ENCODE measurements around the gene NAPA. TPM values are rescaled to one million over a fixed set of nuclear protein-coding genes. Genes with fewer than 3 reads are reported as not detected.

Gene NAPA
- total RNA-seq, 1 donor from 2014 or later: 63.0 TPM

- DNase-seq (ENCODE audit: extremely low spot score, unreplicated experiment): no peak
- H3K4me1 Mint-ChIP-seq (ENCODE audit: unreplicated experiment): no peaks in the 10 kb centered on the region
- H3K9me3 Mint-ChIP-seq: no peaks in the 10 kb centered on the region
- no peak for TF ChIP-seq CTCF (conservative IDR thresholded peaks at IDR 0.05)
- peaks cover 6% of the 10 kb centered on the region for H3K36me3 Mint-ChIP-seq
- no peak overlapping the region for H3K4me3 Mint-ChIP-seq
- H3K27ac Mint-ChIP-seq: no peak overlapping the region
- no peaks in the 10 kb centered on the region for H3K27me3 Mint-ChIP-seq
These were observed 17.7 kb downstream of the NAPA start for GRCh38 chr19:47497050-47497766.

GRCh38 chr19:47495478-47496372, 19.1 kb downstream of the NAPA start:
- H3K4me3 Mint-ChIP-seq: no peak overlapping the region
- no peak for TF ChIP-seq CTCF (conservative IDR thresholded peaks at IDR 0.05)
- no peak for DNase-seq (ENCODE audit: extremely low spot score, unreplicated experiment)
- no peaks in the 10 kb centered on the region for H3K4me1 Mint-ChIP-seq (ENCODE audit: unreplicated experiment)
- H3K27ac Mint-ChIP-seq: no peak overlapping the region
- no peaks in the 10 kb centered on the region for H3K9me3 Mint-ChIP-seq
- H3K27me3 Mint-ChIP-seq: no peaks in the 10 kb centered on the region
- H3K36me3 Mint-ChIP-seq: peaks cover 3% of the 10 kb centered on the region

GRCh38 chr19:47494729-47495128, 20.1 kb downstream of the NAPA start:
- Mint-ChIP-seq H3K9me3 (no peaks in the 10 kb centered on the region), H3K27ac (no peak overlapping the region), H3K4me3 (no peak overlapping the region), H3K4me1 (ENCODE audit: unreplicated experiment) (no peaks in the 10 kb centered on the region), H3K27me3 (no peaks in the 10 kb centered on the region), H3K36me3 (peaks cover 3% of the 10 kb centered on the region)
- no peak for DNase-seq (ENCODE audit: extremely low spot score, unreplicated experiment)
- TF ChIP-seq CTCF (conservative IDR thresholded peaks at IDR 0.05): no peak

- Mint-ChIP-seq H3K9me3 (no peaks in the 10 kb centered on the region), H3K27me3 (no peaks in the 10 kb centered on the region), H3K4me1 (ENCODE audit: unreplicated experiment) (no peaks in the 10 kb centered on the region), H3K4me3 (no peak overlapping the region), H3K36me3 (peaks cover 3% of the 10 kb centered on the region), H3K27ac (no peak overlapping the region)
- DNase-seq (ENCODE audit: extremely low spot score, unreplicated experiment): no peak
- no peak for TF ChIP-seq CTCF (conservative IDR thresholded peaks at IDR 0.05)
These were observed 20.7 kb downstream of the NAPA start for GRCh38 chr19:47494211-47494547.

GRCh38 chr19:47493378-47494210, 21.3 kb downstream of the NAPA start:
- no peak overlapping the region for H3K4me3 Mint-ChIP-seq
- no peaks in the 10 kb centered on the region for H3K27me3 Mint-ChIP-seq
- H3K27ac Mint-ChIP-seq: no peak overlapping the region
- DNase-seq (ENCODE audit: extremely low spot score, unreplicated experiment): no peak
- no peaks in the 10 kb centered on the region for H3K4me1 Mint-ChIP-seq (ENCODE audit: unreplicated experiment)
- H3K36me3 Mint-ChIP-seq: peaks cover 3% of the 10 kb centered on the region
- TF ChIP-seq CTCF (conservative IDR thresholded peaks at IDR 0.05): no peak
- H3K9me3 Mint-ChIP-seq: no peaks in the 10 kb centered on the region
